Body of pancreas (tissue), 4 donors: ENCODE results near the gene APOBEC3F.

Experiments used
- CTCF ChIP-seq, 7 experiments: fragments of 450-650 bp in 4 of 7; fragments of 200-600 bp in 3 of 7; sonication (generic) in 3 of 7; IDR thresholded peaks; one replicate each; pipeline ENCODE4 v1.5.1; 2016 to 2019; ENCODE audit warnings: antibody characterized with exemption in 7 of 7
- POLR2A ChIP-seq, 3 donors: fragments of 450-650 bp; IDR thresholded peaks; one replicate each; pipeline ENCODE4 v1.6.1; 2016; ENCODE audit warnings: antibody characterized with exemption in 3 of 3, mild to moderate bottlenecking in 2 of 3

GRCh38 chr22:39087098-39087497 lies 46.4 kb downstream of the APOBEC3F start:
- TF ChIP-seq CTCF (IDR thresholded peaks at IDR 0.05) (no peak), POLR2A (IDR thresholded peaks at IDR 0.05) (no peak)
